ENCODE results near the gene SERTAD3. TPM values are rescaled to one million over a fixed set of nuclear protein-coding genes. Genes with fewer than 3 reads are reported as not detected.
"Not testable (repeated sequence)": the region's sequence is repeated elsewhere in the genome, so short reads cannot be mapped to it uniquely, and the experiment has no call there.

SERTAD3 gene
- total and polyA plus RNA-seq, 2 donors from 2014 or later: 29.9 to 38.4 TPM

GRCh38 chr19:40465025-40465556 lies 21.0 kb upstream of the SERTAD3 start:
- Histone ChIP-seq H3K4me3 (ENCODE audit: low read length in 3 of 3) (peak overlapping the region; percentile 61 to 98 (median 83)), H3K9me3 (ENCODE audit: control insufficient read depth in 2 of 3, insufficient read depth in 1 of 3, low read length in 3 of 3) (no peaks in the 10 kb centered on the region), H3K36me3 (ENCODE audit: control insufficient read depth in 2 of 3, insufficient read depth in 3 of 3, low read length in 3 of 3) (no peaks in the 10 kb centered on the region), H3K27ac (ENCODE audit: low read depth in 2 of 2, low read length in 2 of 2) (peak overlapping the region; percentile 91 to 97), H3K27me3 (ENCODE audit: control insufficient read depth, insufficient read depth, low read length) (peaks cover 6% of the 10 kb centered on the region), H3K9ac (ENCODE audit: low read length in 3 of 3) (peak overlapping the region; percentile 36 to 96 (median 44)), H3K4me1 (ENCODE audit: control insufficient read depth in 2 of 3, insufficient read depth in 2 of 3, low read depth in 1 of 3, low read length in 3 of 3) (peaks cover 4 to 22% (median 20%) of the 10 kb centered on the region in 3 donors)
- intact Hi-C loops (cut with DNase I): no loop called here
- no peak for TF ChIP-seq CTCF (IDR thresholded peaks at IDR 0.05; ENCODE audit: borderline replicate concordance, extremely low read depth, insufficient read depth)
- FAIRE-seq (no peak), DNase-seq (peak in 1 of 5 donors; percentile 44)

GRCh38 chr19:40464059-40465024 lies 20.2 kb upstream of the SERTAD3 start:
- TF ChIP-seq CTCF (IDR thresholded peaks at IDR 0.05; ENCODE audit: borderline replicate concordance, extremely low read depth, insufficient read depth): peak; percentile 89
- intact Hi-C loops (cut with DNase I): no loop called here
- Histone ChIP-seq H3K36me3 (ENCODE audit: control insufficient read depth in 2 of 3, insufficient read depth in 3 of 3, low read length in 3 of 3) (no peaks in the 10 kb centered on the region), H3K9ac (ENCODE audit: low read length in 3 of 3) (peak overlapping the region in 2 of 3 donors; percentile 44 to 96), H3K4me1 (ENCODE audit: control insufficient read depth in 2 of 3, insufficient read depth in 2 of 3, low read depth in 1 of 3, low read length in 3 of 3) (peaks cover 4 to 22% (median 20%) of the 10 kb centered on the region in 3 donors), H3K27ac (ENCODE audit: low read depth in 2 of 2, low read length in 2 of 2) (peak overlapping the region; percentile 91 to 97), H3K27me3 (ENCODE audit: control insufficient read depth, insufficient read depth, low read length) (peaks cover 6% of the 10 kb centered on the region), H3K9me3 (ENCODE audit: control insufficient read depth in 2 of 3, insufficient read depth in 1 of 3, low read length in 3 of 3) (no peaks in the 10 kb centered on the region), H3K4me3 (ENCODE audit: low read length in 3 of 3) (peak overlapping the region in 2 of 3 donors; percentile 83 to 98)
- FAIRE-seq: no peak
- peak; percentile 85 to 93 (median 92) for DNase-seq

- H3K9me3 ChIP-seq (ENCODE audit: control insufficient read depth in 2 of 3, insufficient read depth in 1 of 3, low read length in 3 of 3); H3K36me3 ChIP-seq (ENCODE audit: control insufficient read depth in 2 of 3, insufficient read depth in 3 of 3, low read length in 3 of 3); FAIRE-seq; intact Hi-C loops (cut with DNase I); DNase-seq; H3K9ac ChIP-seq (ENCODE audit: low read length in 3 of 3); H3K4me3 ChIP-seq (ENCODE audit: low read length in 3 of 3); H3K27ac ChIP-seq (ENCODE audit: low read depth in 2 of 2, low read length in 2 of 2); H3K27me3 ChIP-seq (ENCODE audit: control insufficient read depth, insufficient read depth, low read length): not testable (repeated sequence)
- H3K4me1 ChIP-seq (ENCODE audit: control insufficient read depth in 2 of 3, insufficient read depth in 2 of 3, low read depth in 1 of 3, low read length in 3 of 3): peaks cover 4 to 22% (median 20%) of the 10 kb centered on the region in 3 donors
Measured at GRCh38 chr19:40463587-40464037, 19.5 kb upstream of the SERTAD3 start.

GRCh38 chr19:40461669-40462221 lies 17.6 kb upstream of the SERTAD3 start:
- Histone ChIP-seq H3K27me3 (ENCODE audit: control insufficient read depth, insufficient read depth, low read length) (no peaks in the 10 kb centered on the region), H3K9ac (ENCODE audit: low read length in 3 of 3) (no peak overlapping the region), H3K36me3 (ENCODE audit: control insufficient read depth in 2 of 3, insufficient read depth in 3 of 3, low read length in 3 of 3) (peaks cover 0 to 3% (median 0%) of the 10 kb centered on the region in 3 donors), H3K4me1 (ENCODE audit: control insufficient read depth in 2 of 3, insufficient read depth in 2 of 3, low read depth in 1 of 3, low read length in 3 of 3) (peaks cover 4 to 22% (median 20%) of the 10 kb centered on the region in 3 donors), H3K4me3 (ENCODE audit: low read length in 3 of 3) (no peak overlapping the region), H3K9me3 (ENCODE audit: control insufficient read depth in 2 of 3, insufficient read depth in 1 of 3, low read length in 3 of 3) (no peaks in the 10 kb centered on the region), H3K27ac (ENCODE audit: low read depth in 2 of 2, low read length in 2 of 2) (no peak overlapping the region)
- DNase-seq (no peak), FAIRE-seq (no peak)
- intact Hi-C loops (cut with DNase I): no loop called here
- TF ChIP-seq CTCF (IDR thresholded peaks at IDR 0.05; ENCODE audit: borderline replicate concordance, extremely low read depth, insufficient read depth): no peak

Data from kidney (tissue), 14 donors.